K562 (cell line): Measurements from ENCODE around the gene ENDOD1. TPM values are rescaled to one million over a fixed set of nuclear protein-coding genes. Genes with fewer than 3 reads are reported as not detected.

Experiments used
- ARNT ChIP-seq, 2 experiments: fragments of 450-650 bp; IDR thresholded peaks; 2 replicates each; pipeline ENCODE4 v1.6.1; 2016; ENCODE audit warnings: mild to moderate bottlenecking in 1 of 2
- BRF1 ChIP-seq: IDR thresholded peaks from 3 replicates; pipeline ENCODE4 v1.6.1; 2011; ENCODE audit warnings: borderline replicate concordance, mild to moderate bottlenecking; ENCODE audit not compliant: insufficient read length; ENCODE audit errors: extremely low read depth
- CBX3 ChIP-seq, 2 experiments: IDR thresholded peaks; 1 replicate in 1 of 2; 2 replicates in 1 of 2; pipeline ENCODE4 v1.6.1; 2012; ENCODE audit warnings: inconsistent platforms in 2 of 2, low read length in 2 of 2, borderline replicate concordance in 1 of 2, control low read depth in 1 of 2
- ETV1 ChIP-seq: fragments of 450-650 bp; conservative IDR thresholded peaks from 2 replicates; pipeline ENCODE4 v1.6.1; 2016; ENCODE audit warnings: missing genetic modification characterization, control low read depth, low read depth, missing compliant biosample characterization
- ETV6 ChIP-seq, 3 experiments: fragments of 150-350 bp in 1 of 3; sonication (generic) in 1 of 3; formaldehyde crosslinking in 1 of 3; IDR thresholded peaks; 2 replicates each; pipeline versions ENCODE4 v1.6.1 to v1.8.0; 2014 to 2022; ENCODE audit warnings: borderline replicate concordance in 2 of 3, low read depth in 2 of 3, antibody characterized with exemption in 1 of 3, low read length in 1 of 3, mild to moderate bottlenecking in 1 of 3, missing genetic modification reagents in 1 of 3
- RNF2 ChIP-seq: sonication (generic); IDR thresholded peaks from 2 replicates; pipeline ENCODE4 v1.6.1; 2016
- TRIM25 ChIP-seq: fragments of 450-650 bp; IDR thresholded peaks from 2 replicates; pipeline ENCODE4 v1.7.0; 2016; ENCODE audit warnings: borderline replicate concordance
- ZBTB40 ChIP-seq, 2 experiments: fragments of 450-650 bp in 1 of 2; sonication (generic) in 1 of 2; formaldehyde crosslinking in 1 of 2; IDR thresholded peaks; 2 replicates each; pipeline versions ENCODE4 v1.7.1 to v1.9.0; 2016 to 2022; ENCODE audit warnings: inconsistent platforms in 1 of 2, mild to moderate bottlenecking in 1 of 2, missing genetic modification reagents in 1 of 2
- ZNF197 ChIP-seq: fragments of 200-800 bp; sonication (Bioruptor generic); IDR thresholded peaks from 2 replicates; pipeline ENCODE4 v1.6.1; 2016; ENCODE audit warnings: low read depth, missing genetic modification characterization, missing compliant biosample characterization
- polyA plus RNA-seq, 8 experiments: library from polyadenylated mRNA; depleted of rRNA in 4 of 8; stranded (reverse) in 5 of 8; unstranded in 3 of 8; fragments of >200 nt; fragmentation: Nextera tagmentation in 2 of 8; fragmentation: Illumina TruSeq in 1 of 8; extraction: Ambion mirVana in 2 of 8; extraction: Trizol in 1 of 8; gene quantifications; 2 replicates each; pipeline versions ENCODE4 v1.2.1 to v1.2.3, GENCODE V29; 2011 to 2014; ENCODE audit warnings: inconsistent platforms in 1 of 8, missing spikeins in 1 of 8
- total RNA-seq, 7 experiments: library from RNA; depleted of rRNA in 6 of 7; stranded (reverse); fragments of >200 nt in 6 of 7; fragmentation: Illumina TruSeq in 2 of 7; extraction: Trizol in 2 of 7; gene quantifications; 2 replicates each; pipeline versions ENCODE4 v1.2.1 to v1.2.3, GENCODE V29; 2011 to 2021; ENCODE audit warnings: low replicate concordance in 1 of 7
- TF ChIP-seq, protein P1 (sequence below), 2 experiments: fragments of 250-450 bp in 1 of 2; fragments of 450-650 bp in 1 of 2; sonication (Bioruptor Pico) in 1 of 2; IDR thresholded peaks; 2 replicates each; pipeline versions ENCODE4 v1.6.1 to v1.8.0; 2016 to 2021; ENCODE audit warnings: mild to moderate bottlenecking in 2 of 2, moderate library complexity in 2 of 2, missing compliant biosample characterization in 1 of 2, missing genetic modification characterization in 1 of 2
- TF ChIP-seq, protein P2 (sequence below): sonication (generic); formaldehyde crosslinking; IDR thresholded peaks from 2 replicates; pipeline ENCODE4 v1.8.0; 2022; ENCODE audit warnings: missing genetic modification reagents, mild to moderate bottlenecking, borderline replicate concordance

The ENDOD1 gene
- total and polyA plus RNA-seq, 9 of the 15 experiments (the other 6 are each of a cell fraction or from before 2014, with no cell fraction given), result 4.2 to 11.8 (median 9.3) TPM

DNA sequence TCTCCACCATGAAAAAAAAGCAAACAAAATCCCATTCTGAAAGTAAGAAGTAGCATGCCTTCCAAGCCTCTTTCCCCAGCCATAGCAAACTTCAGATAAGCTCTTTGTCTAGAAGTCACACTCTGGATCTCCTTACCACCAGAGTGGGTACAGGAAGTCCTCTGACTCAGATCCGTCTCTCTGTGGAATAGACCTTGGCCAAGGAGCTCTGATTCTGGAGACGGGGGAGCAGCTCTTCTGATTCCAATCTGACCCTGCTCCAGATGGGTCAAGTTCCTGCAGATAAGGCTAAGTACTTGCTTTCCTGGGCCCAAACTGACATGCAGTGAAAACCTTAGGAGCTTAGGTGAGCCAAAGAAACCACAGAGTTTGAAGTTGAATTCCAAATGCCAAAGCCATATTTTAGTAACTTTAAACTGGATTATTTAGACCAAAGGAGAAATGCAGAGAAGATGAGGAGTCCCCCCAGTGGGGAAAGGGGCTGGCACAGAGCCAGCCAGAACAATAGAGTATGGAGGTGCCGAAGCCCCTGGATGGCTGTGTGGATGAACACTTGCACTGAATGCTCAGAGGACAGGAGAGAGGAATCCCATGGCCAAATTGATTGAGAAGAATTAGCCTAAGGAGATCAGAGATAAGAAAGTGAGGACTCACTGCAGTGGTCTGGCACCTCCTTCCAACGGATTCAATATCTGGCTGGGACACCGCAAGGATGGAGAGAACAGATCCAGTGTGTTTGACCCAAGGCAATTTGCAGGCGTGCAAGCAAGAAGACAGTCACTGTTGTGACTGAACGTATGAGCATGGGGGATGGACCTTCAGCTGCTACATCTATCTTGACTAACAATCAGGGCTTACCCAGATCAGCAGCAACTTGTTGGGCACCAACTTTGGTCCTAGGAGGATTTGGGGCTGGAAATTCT is 54.9 kb downstream of the ENDOD1 start (continued):
- TF ChIP-seq ZBTB40 (IDR thresholded peaks at IDR 0.05) (0 out of 2 replicates have a peak, but pooled peaks have one; percentile 11), ZBTB40 (CRISPR knock-in tag; IDR thresholded peaks at IDR 0.05) (no peak), ETV6 (IDR thresholded peaks at IDR 0.05; ENCODE audit: borderline replicate concordance in 1 of 2, low read depth in 2 of 2, low read length in 1 of 2) (no peak), ETV6 (CRISPR knock-in tag; IDR thresholded peaks at IDR 0.05; ENCODE audit: borderline replicate concordance) (no peak), ARNT (IDR thresholded peaks at IDR 0.05) (peak in 1 of 2 experiments; percentile 97; a peak in 2 of 4 replicates), CBX3 (IDR thresholded peaks at IDR 0.05; ENCODE audit: borderline replicate concordance in 1 of 2, low read length in 2 of 2) (no peak), RNF2 (no peak), ZNF197 (CRISPR knock-in tag) (no peak), ETV1 (tag) (0 out of 2 replicates have a peak, but pooled peaks have one; percentile 9), TRIM25 (no peak), BRF1 (no peak)
- TF ChIP-seq, protein P1, sequence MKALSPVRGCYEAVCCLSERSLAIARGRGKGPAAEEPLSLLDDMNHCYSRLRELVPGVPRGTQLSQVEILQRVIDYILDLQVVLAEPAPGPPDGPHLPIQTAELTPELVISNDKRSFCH (CRISPR knock-in tag; IDR thresholded peaks at IDR 0.05), result no peak
- TF ChIP-seq, protein P1 (tag; IDR thresholded peaks at IDR 0.05), result no peak
- TF ChIP-seq, protein P2, sequence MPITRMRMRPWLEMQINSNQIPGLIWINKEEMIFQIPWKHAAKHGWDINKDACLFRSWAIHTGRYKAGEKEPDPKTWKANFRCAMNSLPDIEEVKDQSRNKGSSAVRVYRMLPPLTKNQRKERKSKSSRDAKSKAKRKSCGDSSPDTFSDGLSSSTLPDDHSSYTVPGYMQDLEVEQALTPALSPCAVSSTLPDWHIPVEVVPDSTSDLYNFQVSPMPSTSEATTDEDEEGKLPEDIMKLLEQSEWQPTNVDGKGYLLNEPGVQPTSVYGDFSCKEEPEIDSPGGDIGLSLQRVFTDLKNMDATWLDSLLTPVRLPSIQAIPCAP (CRISPR knock-in tag), result no peak
